ENCODE data around the gene TMEM114. TPM values are rescaled to one million over a fixed set of nuclear protein-coding genes. Genes with fewer than 3 reads are reported as not detected.

TMEM114 gene
- total RNA-seq, 1 experiment from 2014 or later, result not detected

DNA sequence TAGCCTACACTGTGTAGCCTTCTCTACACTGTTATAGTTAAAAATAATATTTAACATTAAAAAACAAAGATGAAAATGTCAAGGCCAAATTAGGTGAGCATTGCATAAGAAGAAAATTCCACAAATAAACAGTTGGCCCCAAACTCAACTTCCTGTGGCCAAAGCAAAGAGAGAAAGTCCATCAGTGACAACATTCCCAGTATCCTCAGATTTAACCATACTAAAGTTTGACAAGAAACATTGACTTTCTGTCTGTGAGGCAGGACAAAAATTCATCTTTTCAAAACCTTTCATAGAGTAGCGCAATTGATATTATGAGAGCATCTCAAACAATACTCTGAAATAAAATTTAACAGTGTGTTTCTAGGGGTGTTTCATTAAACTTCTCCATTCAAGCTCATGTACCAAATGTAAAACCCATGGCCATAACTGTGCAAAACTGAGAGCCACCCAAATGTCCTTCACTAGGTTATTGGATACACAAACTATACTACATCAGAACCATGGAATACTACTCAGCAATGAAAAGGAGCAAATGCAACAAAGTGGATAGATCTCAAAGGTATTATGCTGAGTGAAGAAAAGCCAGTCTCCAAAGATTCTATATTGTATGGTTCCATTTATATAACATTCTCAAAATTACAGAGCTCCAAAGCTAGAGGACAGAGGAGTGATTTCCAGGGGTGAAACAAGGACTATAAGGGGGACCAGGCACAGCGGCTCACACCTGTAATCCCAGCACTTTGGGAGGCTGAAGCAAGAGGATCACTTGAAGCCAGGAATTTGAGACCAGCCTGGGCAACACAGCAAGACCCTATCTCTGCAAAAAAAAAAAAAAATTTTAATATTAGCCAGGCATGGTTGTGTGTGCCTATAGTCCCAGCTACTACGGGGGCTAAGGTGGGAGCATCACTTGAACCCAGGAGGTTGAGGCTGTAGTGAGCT lies 38.7 kb downstream of the TMEM114 start:
- no peak for DNase-seq (ENCODE audit: low spot score)

DNA sequence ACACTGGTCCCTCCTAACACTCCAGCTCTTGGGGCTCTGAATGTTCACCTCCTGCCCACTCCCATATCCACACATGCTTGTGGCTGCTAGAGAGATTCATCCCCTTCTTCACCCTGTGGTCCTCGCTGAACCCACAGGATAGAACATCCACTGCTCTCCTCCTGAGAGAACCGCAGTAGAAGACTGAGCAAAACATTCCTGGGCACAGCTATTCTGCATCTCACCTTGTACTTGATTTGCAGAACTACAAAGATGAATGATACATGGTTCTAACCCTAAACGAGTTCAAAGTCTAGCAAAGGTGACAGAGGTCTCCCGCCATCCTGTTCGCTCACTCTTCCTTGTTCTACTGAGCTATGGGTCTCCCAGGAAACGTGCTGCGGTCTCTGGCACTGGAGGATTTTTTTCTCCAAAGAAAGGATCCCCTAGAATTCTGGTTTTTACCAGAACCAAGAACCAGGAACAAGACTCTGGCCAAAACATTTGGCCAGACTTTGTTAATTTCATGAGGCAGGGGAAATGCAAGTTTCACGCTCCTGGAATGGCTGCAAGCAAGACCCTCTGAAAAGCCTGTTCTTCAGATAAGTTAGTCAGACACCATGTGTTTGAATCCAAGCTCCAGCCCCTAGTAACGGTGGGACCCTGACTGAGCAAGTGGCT lies 39.5 kb downstream of the TMEM114 start:
- DNase-seq (ENCODE audit: low spot score), result no peak

DNA sequence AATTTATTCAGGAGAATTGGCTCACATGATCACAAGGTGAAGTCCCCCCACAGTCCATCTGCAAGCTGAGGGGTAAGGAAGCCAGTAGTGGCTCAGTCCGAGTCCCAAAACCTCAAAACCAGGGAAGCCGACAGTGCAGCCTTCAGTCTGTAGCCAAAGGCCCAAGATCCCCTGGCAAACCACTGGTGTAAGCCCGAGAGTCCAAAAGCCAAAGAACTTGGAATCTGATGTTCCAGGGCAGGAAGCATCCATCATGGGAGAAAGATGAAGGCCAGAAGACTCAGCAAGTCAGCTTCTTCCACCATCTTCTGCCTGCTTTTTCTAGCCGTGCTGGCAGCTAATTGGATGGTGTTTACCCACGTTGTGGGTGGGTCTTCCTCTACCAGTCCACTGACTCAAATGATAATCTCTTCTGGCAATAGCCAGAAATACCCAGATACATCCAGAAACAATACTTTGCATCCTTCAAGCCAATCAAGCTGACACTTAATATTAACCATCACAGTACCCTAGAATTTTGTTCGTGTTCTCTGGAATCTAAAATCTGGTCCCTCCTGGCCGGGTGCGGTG lies 40.4 kb downstream of the TMEM114 start:
- DNase-seq (ENCODE audit: low spot score), result no peak

DNA sequence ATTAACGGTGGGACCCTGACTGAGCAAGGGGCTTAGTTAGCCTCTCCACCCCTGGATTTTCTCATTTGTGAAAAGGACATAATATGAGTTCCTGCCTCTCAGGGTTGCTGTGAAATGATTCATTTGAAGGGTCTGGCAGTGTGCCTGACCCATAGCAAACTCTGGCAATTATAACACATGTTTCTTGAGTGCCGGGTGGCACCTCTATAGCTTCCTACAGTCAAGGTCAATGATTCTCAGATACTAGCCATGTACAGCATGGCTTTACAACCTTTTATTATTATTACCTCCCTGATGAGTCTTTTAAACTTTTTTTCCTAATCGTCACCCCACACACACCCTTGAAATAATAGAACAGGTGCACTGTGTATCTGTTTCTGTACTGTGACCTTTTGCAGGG lies 42.1 kb downstream of the TMEM114 start:
- no peak for DNase-seq (ENCODE audit: low spot score)

DNA sequence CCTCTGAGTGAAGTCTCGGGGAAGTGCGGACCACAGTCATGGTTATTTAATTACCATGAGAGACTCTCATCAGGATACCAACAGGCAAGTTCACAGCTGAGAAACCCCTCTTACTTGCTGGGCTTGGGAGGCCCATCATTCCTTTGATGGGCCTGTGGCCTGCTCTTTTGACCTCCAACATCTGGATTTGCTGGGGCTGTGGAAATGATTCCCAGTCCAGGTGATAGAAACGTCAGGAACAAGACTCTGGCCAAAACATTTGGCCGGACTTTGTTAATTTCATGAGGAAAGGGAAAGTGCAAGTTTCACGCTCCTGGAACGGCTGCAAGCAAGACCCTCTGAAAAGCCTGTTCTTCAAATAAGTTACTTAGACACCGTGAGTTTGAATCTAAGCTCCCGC lies 42.5 kb downstream of the TMEM114 start:
- DNase-seq (ENCODE audit: low spot score), result no peak

DNA sequence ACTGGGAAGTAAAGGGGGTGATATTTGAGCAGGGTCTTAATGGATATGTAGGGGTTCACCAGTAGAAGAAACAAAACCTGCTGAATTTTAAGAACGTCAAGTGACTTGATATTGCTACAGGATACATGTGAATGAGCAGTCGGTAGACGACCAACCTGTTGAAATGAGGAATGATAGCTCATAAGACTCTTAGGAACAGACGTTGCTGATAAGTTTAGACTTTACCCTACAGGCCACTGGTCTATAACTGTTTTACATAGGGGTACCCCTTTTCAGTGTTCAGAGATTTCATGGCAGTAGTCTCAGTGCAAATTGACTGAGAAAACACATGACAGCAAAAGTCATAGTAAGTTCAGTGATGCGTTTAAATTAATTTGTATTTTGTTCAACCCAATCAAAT lies 45.9 kb downstream of the TMEM114 start:
- no peak for DNase-seq (ENCODE audit: low spot score)

DNA sequence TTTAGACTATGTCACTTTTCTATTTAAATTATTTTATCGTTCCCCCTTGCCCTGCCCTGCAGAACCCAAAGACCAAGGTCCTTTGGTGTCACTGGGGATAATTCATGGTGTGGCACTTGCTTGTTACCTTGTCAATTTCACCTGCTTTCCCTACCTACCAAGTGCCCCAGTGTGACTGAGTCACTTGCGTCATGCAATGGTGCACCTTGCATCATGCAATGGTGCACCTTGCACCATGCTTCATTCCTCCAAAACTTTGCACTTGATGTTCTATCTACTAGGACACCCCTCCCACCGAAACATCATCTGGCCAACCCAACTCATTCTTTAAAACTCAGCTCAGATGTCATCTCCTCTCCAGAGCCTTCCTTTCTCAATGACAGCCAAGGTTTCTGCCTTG lies 47.1 kb downstream of the TMEM114 start:
- DNase-seq (ENCODE audit: low spot score), result no peak

DNA sequence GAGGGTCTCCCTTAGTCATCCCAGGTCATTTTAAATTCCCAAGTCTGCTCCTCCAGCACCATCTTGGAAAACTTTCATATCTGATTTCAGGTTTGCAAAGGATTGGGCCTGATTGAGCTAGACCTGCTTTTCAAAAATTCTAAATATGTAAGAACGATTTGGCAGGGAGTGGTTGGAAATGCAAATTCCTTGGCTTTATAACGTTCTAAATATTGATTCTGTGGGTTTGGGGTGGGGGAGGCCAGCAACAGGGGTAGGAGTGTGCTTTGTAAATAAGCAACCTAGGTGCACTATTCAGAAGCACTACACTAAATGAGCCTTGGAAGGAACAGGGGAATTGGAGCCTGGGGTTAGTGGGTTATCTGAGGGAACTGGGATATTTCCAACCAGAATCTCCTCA lies 47.9 kb downstream of the TMEM114 start:
- DNase-seq (ENCODE audit: low spot score), result no peak

DNA sequence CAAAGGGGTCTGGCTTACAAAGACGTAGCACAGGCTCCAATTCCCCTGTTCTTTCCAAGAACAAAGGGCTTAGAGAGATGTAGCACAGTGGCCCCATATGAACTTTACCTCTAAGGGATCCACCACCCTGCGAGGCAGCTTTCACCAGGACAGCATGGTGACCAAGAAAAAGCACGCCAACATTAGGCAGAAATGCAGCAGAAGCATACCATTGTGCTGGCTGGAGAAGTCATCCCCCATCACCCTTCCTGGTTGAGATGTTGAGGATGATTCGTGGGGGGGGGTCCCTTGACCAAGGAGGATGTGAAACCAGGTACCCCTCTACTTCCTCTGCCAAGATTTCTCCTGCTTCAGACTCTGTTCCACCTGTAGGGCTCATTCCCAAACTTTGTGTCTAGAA lies 48.4 kb downstream of the TMEM114 start:
- no peak for DNase-seq (ENCODE audit: low spot score)

DNA sequence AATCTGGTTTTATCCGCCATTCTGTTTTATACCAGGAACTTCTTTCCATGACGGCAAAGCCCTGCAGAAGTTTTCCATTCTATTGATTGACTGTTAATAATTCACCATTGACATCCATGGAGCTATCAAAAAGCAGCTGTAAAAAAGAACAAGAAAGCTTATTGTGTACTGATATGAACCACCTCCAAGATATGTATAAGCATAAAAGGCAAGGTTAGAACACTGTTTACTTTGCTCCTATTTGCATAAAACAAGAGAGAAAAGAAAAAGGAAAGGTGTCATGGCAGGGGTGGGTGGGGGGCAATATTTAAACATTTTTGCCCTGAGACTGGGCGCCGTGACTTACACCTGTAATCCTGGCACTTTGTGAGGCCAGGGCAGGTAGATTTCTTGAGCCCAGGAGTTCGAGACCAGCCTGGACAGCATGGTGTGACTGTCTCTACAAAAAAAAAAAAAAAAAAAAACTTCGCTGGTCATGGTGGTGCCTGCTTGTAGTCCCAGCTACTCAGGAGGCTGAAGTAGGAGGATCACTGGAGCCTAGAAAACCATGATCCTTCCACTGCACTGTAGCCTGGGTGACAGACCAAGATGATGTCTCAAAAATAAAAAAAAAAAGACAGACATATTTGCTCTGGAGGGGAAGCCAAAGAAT lies 52.5 kb downstream of the TMEM114 start:
- DNase-seq (ENCODE audit: low spot score), result peak; percentile 56

DNA sequence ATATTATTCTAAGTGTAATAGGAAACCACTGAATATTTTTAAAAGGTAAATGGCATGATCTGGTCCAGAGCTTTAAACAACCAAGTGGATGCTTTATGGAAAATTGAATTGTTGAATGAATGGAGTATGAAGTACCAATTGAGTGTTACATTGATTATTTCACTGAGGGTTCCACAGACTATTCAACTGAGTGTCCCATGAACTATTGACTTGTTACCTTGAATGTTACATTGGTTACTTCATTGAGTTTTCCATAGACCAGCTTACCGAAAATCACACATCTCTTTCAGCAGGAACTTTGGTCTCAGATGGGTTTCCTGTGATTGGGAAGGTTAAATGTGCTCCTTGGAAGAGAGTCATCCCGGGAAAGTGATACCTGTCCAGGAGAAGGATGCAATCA lies 56.8 kb downstream of the TMEM114 start:
- no peak for DNase-seq (ENCODE audit: low spot score)

DNA sequence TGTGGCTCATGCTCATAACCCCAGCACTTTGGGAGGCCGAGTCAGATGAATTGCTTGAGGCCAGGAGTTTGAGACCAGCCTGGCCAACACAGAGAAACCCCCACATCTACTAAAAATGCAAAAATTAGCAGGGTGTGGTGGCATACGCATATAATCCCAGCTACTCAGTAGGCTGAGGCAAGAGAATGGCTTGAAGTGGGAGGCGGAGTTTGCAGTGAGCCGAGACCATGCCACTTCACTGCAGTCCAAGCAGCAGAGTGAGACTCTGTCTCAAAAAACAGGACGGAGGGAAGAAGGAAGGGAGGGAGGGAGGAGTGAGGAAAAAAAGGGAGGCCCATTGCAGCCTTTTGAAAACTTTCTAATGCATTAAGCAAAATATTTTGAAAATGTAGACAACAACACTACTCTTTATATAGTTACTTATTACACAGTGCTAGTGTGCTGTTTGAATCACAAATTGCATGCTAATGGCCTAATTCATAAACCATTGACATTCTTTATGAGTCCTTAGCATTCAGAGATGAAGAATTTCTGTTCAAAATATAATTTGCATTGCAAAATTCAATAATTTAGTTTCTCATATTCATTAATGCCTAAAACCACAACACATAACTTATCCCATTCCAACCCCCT lies 59.4 kb downstream of the TMEM114 start:
- no peak for DNase-seq (ENCODE audit: low spot score)

DNA sequence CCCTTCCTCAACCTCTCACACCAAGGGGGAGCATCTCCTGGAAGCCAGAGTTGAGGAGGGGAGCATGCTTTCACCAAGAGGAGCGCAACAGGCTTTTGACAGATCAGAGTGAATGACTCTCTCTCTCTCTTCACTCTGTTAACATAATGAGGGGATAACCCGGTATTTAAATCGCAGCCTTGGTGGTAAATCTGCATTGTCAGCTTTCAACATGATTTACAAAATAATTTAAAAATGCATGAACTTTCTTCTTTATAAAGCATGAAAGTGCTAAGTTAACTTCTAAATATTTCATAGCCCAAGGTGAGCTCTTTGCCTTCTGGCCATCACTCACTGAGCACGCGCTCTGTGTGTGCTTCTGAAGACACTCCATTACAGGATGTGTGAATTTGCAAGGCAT lies 61.8 kb downstream of the TMEM114 start:
- DNase-seq (ENCODE audit: low spot score), result no peak

DNA sequence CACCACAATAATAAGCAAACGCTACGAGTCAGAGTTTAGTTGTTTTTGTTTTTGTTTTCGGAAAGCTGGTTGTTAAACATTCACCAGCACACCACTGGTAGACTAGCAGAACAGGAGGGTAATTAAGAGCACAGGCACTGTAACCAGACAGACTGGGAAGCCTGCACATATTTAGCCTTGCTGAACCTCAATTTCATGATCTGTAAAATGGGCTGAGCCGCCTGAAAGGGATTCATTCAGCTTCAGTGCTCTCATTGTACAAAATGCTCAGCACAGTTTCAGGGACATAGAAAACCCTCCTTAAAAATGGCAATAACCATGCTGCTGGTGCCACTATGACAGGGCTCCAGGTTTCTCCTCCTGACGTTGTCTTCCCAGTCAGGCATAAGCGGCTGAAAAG lies 66.4 kb downstream of the TMEM114 start:
- no peak for DNase-seq (ENCODE audit: low spot score)

DNA sequence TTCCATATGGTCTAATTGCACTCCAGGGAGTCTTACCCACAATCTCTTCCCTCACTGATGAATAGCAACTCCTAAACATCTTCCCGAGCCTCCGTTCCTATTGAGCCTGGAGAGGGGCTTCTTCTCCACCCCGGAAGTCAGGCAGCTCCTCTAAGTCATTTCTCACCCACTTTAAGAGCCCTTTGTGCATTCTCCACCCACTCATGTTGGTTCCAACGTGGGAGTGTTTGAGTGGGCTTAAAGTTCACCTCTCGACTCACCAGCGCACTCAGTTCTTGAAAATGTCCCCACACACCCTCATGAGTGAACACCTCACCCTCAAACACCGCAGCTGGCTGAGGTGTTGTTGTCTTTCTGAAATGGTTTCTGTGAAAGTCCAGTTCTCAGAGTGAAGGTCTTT lies 67.6 kb downstream of the TMEM114 start:
- DNase-seq (ENCODE audit: low spot score), result no peak

DNA sequence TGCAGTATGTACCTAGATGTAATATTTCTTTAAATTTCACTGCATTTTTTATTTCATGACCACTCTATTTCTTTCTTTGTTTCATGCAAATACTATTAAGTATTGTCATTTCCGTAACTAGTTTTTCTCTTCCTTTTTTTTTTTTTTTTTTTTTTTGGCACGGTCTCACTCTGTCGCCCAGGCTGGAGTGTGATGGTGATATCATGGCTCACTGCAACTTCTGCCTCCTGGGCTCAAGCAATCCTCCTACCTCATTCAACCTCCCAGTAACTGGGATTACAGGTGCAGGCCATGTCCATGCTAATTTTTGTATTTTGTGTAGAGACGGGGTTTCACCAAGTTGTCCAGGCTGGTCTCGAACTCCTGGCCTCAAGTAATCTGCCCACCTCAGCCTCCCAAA lies 70.7 kb downstream of the TMEM114 start:
- no peak for DNase-seq (ENCODE audit: low spot score)

Other genes starting within 250 kb of the TMEM114 start
- 16.4 and 21.0 TPM in 2 replicates for gene METTL22, start 31.2 kb upstream of the TMEM114 start, total RNA-seq (2014; rRNA removed; shearing (Covaris generic))
- 0.36 and 1.1 TPM in 2 replicates for gene ABAT, start 84.1 kb upstream of the TMEM114 start, total RNA-seq (2014; rRNA removed; shearing (Covaris generic))
- 7.5 and 11.7 TPM in 2 replicates for gene TMEM186, start 207.1 kb upstream of the TMEM114 start, total RNA-seq (2014; rRNA removed; shearing (Covaris generic))
- 49.0 and 65.5 TPM in 2 replicates for gene PMM2, start 207.3 kb upstream of the TMEM114 start, total RNA-seq (2014; rRNA removed; shearing (Covaris generic))

Data from HT-29 (cell line).